CD14-positive monocyte (primary cell): ENCODE measurements around the gene CELF4. TPM values are rescaled to one million over a fixed set of nuclear protein-coding genes. Genes with fewer than 3 reads are reported as not detected.

Experiments
- DNase-seq, 3 donors: peaks; one replicate each; pipeline ENCODE4 v3.0.0-alpha.2; 2011 to 2022
- H2AFZ ChIP-seq: 2 replicates; pipeline ENCODE4 v1.6.0; 2012; ENCODE audit warnings: mild to moderate bottlenecking, low read depth, low read length, inconsistent platforms; ENCODE audit not compliant: insufficient read depth, poor library complexity, severe bottlenecking
- H3K27ac ChIP-seq, 2 donors: 1 replicate in 1 of 2; 2 replicates in 1 of 2; pipeline ENCODE4 v1.5.1; 2012 to 2013; ENCODE audit warnings: low read length in 2 of 2, control low read depth in 1 of 2, inconsistent platforms in 1 of 2, low read depth in 1 of 2, mild to moderate bottlenecking in 1 of 2
- H3K27me3 ChIP-seq, 2 donors: one replicate each; pipeline versions ENCODE4 v1.6.0 to v1.6.1; 2011 to 2013; ENCODE audit warnings: low read length in 2 of 2; ENCODE audit not compliant: control insufficient read depth in 2 of 2, insufficient read depth in 2 of 2
- H3K36me3 ChIP-seq, 2 donors: replicated peaks in 1 of 2; 1 replicate in 1 of 2; 2 replicates in 1 of 2; pipeline versions ENCODE4 v1.5.1 to v1.6.1; 2012 to 2013; ENCODE audit warnings: low read length in 2 of 2, control low read depth in 1 of 2, inconsistent platforms in 1 of 2, mild to moderate bottlenecking in 1 of 2; ENCODE audit not compliant: insufficient read depth in 2 of 2, control insufficient read depth in 1 of 2
- H3K4me1 ChIP-seq, 2 donors: 1 replicate in 1 of 2; 2 replicates in 1 of 2; pipeline versions ENCODE4 v1.5.1 to v1.6.1; 2012 to 2013; ENCODE audit warnings: low read length in 2 of 2, control low read depth in 1 of 2, inconsistent platforms in 1 of 2, mild to moderate bottlenecking in 1 of 2, moderate library complexity in 1 of 2; ENCODE audit not compliant: insufficient read depth in 2 of 2, control insufficient read depth in 1 of 2
- H3K4me2 ChIP-seq: replicated peaks from 2 replicates; pipeline ENCODE3; 2012; ENCODE audit warnings: low read length, moderate library complexity, mild to moderate bottlenecking; ENCODE audit not compliant: poor library complexity, severe bottlenecking; ENCODE audit errors: extremely low read depth
- H3K4me3 ChIP-seq, 3 experiments: fragments of 200-600 bp in 1 of 3; sonication (generic) in 1 of 3; replicated peaks in 1 of 3; 1 replicate in 2 of 3; 2 replicates in 1 of 3; pipeline ENCODE4 v1.5.1; 2011 to 2013; ENCODE audit warnings: low read length in 3 of 3, mild to moderate bottlenecking in 3 of 3, control low read depth in 2 of 3, low read depth in 2 of 3, inconsistent platforms in 1 of 3, moderate library complexity in 1 of 3
- H3K79me2 ChIP-seq: 2 replicates; pipeline ENCODE4 v1.6.0; 2012; ENCODE audit warnings: mild to moderate bottlenecking, control low read depth, inconsistent platforms, low read length, moderate library complexity; ENCODE audit not compliant: insufficient read depth
- H3K9ac ChIP-seq: 2 replicates; pipeline ENCODE4 v1.6.0; 2017; ENCODE audit warnings: low read length, mild to moderate bottlenecking; ENCODE audit not compliant: insufficient read depth, poor library complexity, severe bottlenecking
- H3K9me3 ChIP-seq, 2 donors: replicated peaks in 1 of 2; 1 replicate in 1 of 2; 2 replicates in 1 of 2; pipeline versions ENCODE4 v1.5.1 to v1.6.1; 2012 to 2013; ENCODE audit warnings: low read length in 2 of 2, control low read depth in 1 of 2; ENCODE audit not compliant: control insufficient read depth in 1 of 2, insufficient read depth in 1 of 2
- H4K20me1 ChIP-seq: 2 replicates; pipeline ENCODE4 v1.6.0; 2012; ENCODE audit warnings: mild to moderate bottlenecking, low read length, control low read depth, moderate library complexity; ENCODE audit not compliant: insufficient read depth
- H3K27ac Mint-ChIP-seq, 7 donors: one replicate each; pipeline ENCODE4 v1.8.0; 2020; ENCODE audit warnings: mild to moderate bottlenecking in 7 of 7, mixed read lengths in 7 of 7, moderate library complexity in 6 of 7, inconsistent platforms in 2 of 7
- H3K27me3 Mint-ChIP-seq, 3 donors: one replicate each; pipeline ENCODE4 v1.8.0; 2021 to 2022; ENCODE audit warnings: low read depth in 3 of 3, mild to moderate bottlenecking in 3 of 3, mixed read lengths in 3 of 3, moderate library complexity in 3 of 3, inconsistent platforms in 1 of 3
- H3K36me3 Mint-ChIP-seq, 2 donors: one replicate each; pipeline ENCODE4 v1.8.0; 2020; ENCODE audit warnings: mixed read lengths in 2 of 2, inconsistent platforms in 1 of 2, mild to moderate bottlenecking in 1 of 2
- H3K4me1 Mint-ChIP-seq: one replicate; pipeline ENCODE4 v1.8.0; 2020; ENCODE audit warnings: mild to moderate bottlenecking, mixed read lengths
- H3K4me3 Mint-ChIP-seq, 2 donors: one replicate each; pipeline ENCODE4 v1.8.0; 2020; ENCODE audit warnings: mild to moderate bottlenecking in 2 of 2, mixed read lengths in 2 of 2, moderate library complexity in 1 of 2
- H3K9me3 Mint-ChIP-seq, 7 donors: one replicate each; pipeline ENCODE4 v1.8.0; 2020 to 2022; ENCODE audit warnings: mixed read lengths in 7 of 7, mild to moderate bottlenecking in 6 of 7, moderate library complexity in 6 of 7, inconsistent platforms in 2 of 7
- WGBS: methylation state at CpG from one replicate; pipeline ENCODE4 v1.1.5; 2013; ENCODE audit warnings: missing lambda C conversion rate; ENCODE audit not compliant: insufficient coverage; 5-methylcytosine and 5-hydroxymethylcytosine counted together
- intact Hi-C, 2 donors: fragments of 100-400 bp; cut with micrococcal nuclease; formaldehyde crosslinking; loops; one replicate each; pipeline versions ENCODE4 v1.15.0 to v1.15.1; 2023
- polyA plus RNA-seq, 3 donors: library from polyadenylated mRNA; depleted of rRNA in 1 of 3; unstranded in 2 of 3; stranded (reverse) in 1 of 3; fragments of 300-500 nt in 2 of 3; fragments of >200 nt in 1 of 3; fragmentation: Illumina TruSeq in 2 of 3; gene quantifications; 1 replicate in 2 of 3; 2 replicates in 1 of 3; pipeline ENCODE4 v1.2.3, GENCODE V29; 2012 to 2021
- TF ChIP-seq, protein P1 (sequence below): fragments of 200-600 bp; IDR thresholded peaks from one replicate; pipeline ENCODE4 v1.8.0; 2022; ENCODE audit warnings: antibody characterized with exemption, mild to moderate bottlenecking

CELF4 gene
- polyA plus RNA-seq, 3 donors = not detected

- Histone ChIP-seq H3K4me1 (no peaks in the 10 kb centered on the region), H3K9me3 (no peaks in the 10 kb centered on the region), H3K4me2 (no peak overlapping the region), H3K79me2 (no peaks in the 10 kb centered on the region), H3K4me3 (no peak overlapping the region), H3K9ac (no peak overlapping the region), H3K27ac (no peak overlapping the region), H3K36me3 (no peaks in the 10 kb centered on the region), H2AFZ (no peak overlapping the region), H4K20me1 (no peaks in the 10 kb centered on the region), H3K27me3 (no peaks in the 10 kb centered on the region)
- Mint-ChIP-seq H3K36me3 (no peaks in the 10 kb centered on the region), H3K27me3 (peaks cover 2 to 8% (median 7%) of the 10 kb centered on the region in 3 donors), H3K4me1 (no peaks in the 10 kb centered on the region), H3K9me3 (peaks cover 0 to 2% (median 0%) of the 10 kb centered on the region in 7 donors), H3K27ac (no peak overlapping the region), H3K4me3 (no peak overlapping the region)
- no peak for DNase-seq
- TF ChIP-seq, protein P1, sequence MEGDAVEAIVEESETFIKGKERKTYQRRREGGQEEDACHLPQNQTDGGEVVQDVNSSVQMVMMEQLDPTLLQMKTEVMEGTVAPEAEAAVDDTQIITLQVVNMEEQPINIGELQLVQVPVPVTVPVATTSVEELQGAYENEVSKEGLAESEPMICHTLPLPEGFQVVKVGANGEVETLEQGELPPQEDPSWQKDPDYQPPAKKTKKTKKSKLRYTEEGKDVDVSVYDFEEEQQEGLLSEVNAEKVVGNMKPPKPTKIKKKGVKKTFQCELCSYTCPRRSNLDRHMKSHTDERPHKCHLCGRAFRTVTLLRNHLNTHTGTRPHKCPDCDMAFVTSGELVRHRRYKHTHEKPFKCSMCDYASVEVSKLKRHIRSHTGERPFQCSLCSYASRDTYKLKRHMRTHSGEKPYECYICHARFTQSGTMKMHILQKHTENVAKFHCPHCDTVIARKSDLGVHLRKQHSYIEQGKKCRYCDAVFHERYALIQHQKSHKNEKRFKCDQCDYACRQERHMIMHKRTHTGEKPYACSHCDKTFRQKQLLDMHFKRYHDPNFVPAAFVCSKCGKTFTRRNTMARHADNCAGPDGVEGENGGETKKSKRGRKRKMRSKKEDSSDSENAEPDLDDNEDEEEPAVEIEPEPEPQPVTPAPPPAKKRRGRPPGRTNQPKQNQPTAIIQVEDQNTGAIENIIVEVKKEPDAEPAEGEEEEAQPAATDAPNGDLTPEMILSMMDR = no peak
- 100% methylated on average over 1 of the region's 2 CpGs for WGBS
- intact Hi-C loops = no loop called here
Observed at GRCh38 chr18:37235583-37235982, 330.0 kb downstream of the CELF4 start.

DNA sequence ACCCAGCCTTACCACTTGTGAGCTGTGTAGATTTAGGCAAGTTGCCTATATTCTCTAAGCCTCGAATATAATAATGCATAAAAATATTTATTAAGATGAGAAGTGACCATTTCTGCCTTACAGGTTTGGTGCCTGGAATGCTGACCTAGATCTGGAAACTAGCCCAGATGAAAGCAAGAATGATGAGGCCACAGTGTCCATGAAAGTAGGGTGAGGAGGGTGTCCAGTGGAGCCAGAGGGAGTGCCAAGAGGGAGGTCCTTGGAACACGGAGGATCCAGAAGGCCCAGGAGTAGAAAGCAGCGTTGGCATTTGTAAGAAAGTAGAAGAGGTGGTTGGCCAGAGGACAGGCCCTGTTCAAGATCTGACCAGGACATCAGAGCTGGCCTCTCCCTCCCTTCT lies 334.3 kb downstream of the CELF4 start:
- H3K27ac Mint-ChIP-seq = no peak overlapping the region
- H3K9ac ChIP-seq = no peak overlapping the region
- H2AFZ ChIP-seq = no peak overlapping the region
- no peak overlapping the region for H3K27ac ChIP-seq
- H3K4me1 Mint-ChIP-seq = no peaks in the 10 kb centered on the region
- TF ChIP-seq, protein P1 = no peak
- 100% methylated on average over 1 of the region's 3 CpGs for WGBS
- H4K20me1 ChIP-seq = no peaks in the 10 kb centered on the region
- peaks cover 0 to 3% (median 0%) of the 10 kb centered on the region in 3 donors for H3K27me3 Mint-ChIP-seq
- no peak overlapping the region for H3K4me2 ChIP-seq
- no peaks in the 10 kb centered on the region for H3K79me2 ChIP-seq
- H3K36me3 ChIP-seq = no peaks in the 10 kb centered on the region
- intact Hi-C loops = no loop called here
- H3K27me3 ChIP-seq = no peaks in the 10 kb centered on the region
- no peak for DNase-seq
- peaks cover 0 to 8% (median 3%) of the 10 kb centered on the region in 7 donors for H3K9me3 Mint-ChIP-seq
- no peak overlapping the region for H3K4me3 Mint-ChIP-seq
- no peaks in the 10 kb centered on the region for H3K36me3 Mint-ChIP-seq
- no peaks in the 10 kb centered on the region for H3K9me3 ChIP-seq
- no peaks in the 10 kb centered on the region for H3K4me1 ChIP-seq
- no peak overlapping the region for H3K4me3 ChIP-seq
